Tibial nerve (tissue), 3 donors: ENCODE measurements around the gene C18orf63.
"Not testable (repeated sequence)": the region's sequence is repeated elsewhere in the genome, so short reads cannot be mapped to it uniquely, and the experiment has no call there.

Source experiments
- CTCF ChIP-seq, 5 experiments: fragments of 200-600 bp in 3 of 5; fragments of 450-650 bp in 2 of 5; sonication (generic) in 3 of 5; IDR thresholded peaks; one replicate each; pipeline ENCODE4 v1.5.1; 2016 to 2019; ENCODE audit warnings: antibody characterized with exemption in 5 of 5, mild to moderate bottlenecking in 3 of 5, moderate library complexity in 2 of 5
- POLR2A ChIP-seq, 2 donors: fragments of 450-650 bp; IDR thresholded peaks; one replicate each; pipeline ENCODE4 v1.6.1; 2017; ENCODE audit warnings: antibody characterized with exemption in 2 of 2, mild to moderate bottlenecking in 2 of 2, moderate library complexity in 2 of 2

GRCh38 chr18:74326791-74327190 is 11.2 kb downstream of the C18orf63 start:
- TF ChIP-seq CTCF, POLR2A (IDR thresholded peaks at IDR 0.05): not testable (repeated sequence)
